Fibroblast of lung (primary cell): ENCODE results near the gene EDN2.

Source experiments
- CTCF ChIP-seq, 2 donors: IDR thresholded peaks in 1 of 2; conservative IDR thresholded peaks in 1 of 2; 1 replicate in 1 of 2; 2 replicates in 1 of 2; pipeline ENCODE4 v1.5.1; 2011 to 2012; ENCODE audit warnings: low read length in 2 of 2, control low read depth in 1 of 2, inconsistent platforms in 1 of 2, low read depth in 1 of 2, mild to moderate bottlenecking in 1 of 2
- EZH2 ChIP-seq: IDR thresholded peaks from 2 replicates; pipeline ENCODE4 v1.5.1; 2012; ENCODE audit warnings: low read length, control low read depth, mild to moderate bottlenecking; ENCODE audit errors: missing control alignments

GRCh38 chr1:41488040-41488951, 3.8 kb upstream of the EDN2 start:
- no peak for TF ChIP-seq CTCF (conservative IDR thresholded peaks at IDR 0.05 in 1 of 2, IDR thresholded peaks at IDR 0.05 in 1 of 2; ENCODE audit: low read depth in 1 of 2, low read length in 2 of 2)
- no peak for TF ChIP-seq EZH2
